GM21515 (cell line): ENCODE data around the gene TIGD3.

Experiments used
- ATAC-seq: cut with Tn5 transposase; IDR thresholded peaks from one replicate; pipeline ENCODE4 v1.9.1; 2021; ENCODE audit not compliant: unreplicated experiment

Gene TIGD3

GRCh38 chr11:65404638-65405339, 50.2 kb downstream of the TIGD3 start:
- ATAC-seq: no peak
